Frontal cortex (tissue), 4 donors: ENCODE results near the gene KRTAP12-3. TPM values are rescaled to one million over a fixed set of nuclear protein-coding genes. Genes with fewer than 3 reads are reported as not detected.

Source experiments
- DNase-seq, 2 donors: peaks; one replicate each; pipeline ENCODE4 v3.0.0; 2012; ENCODE audit warnings: low spot score in 2 of 2
- FAIRE-seq: peaks from 2 replicates; lab custom pipeline; 2012; peaks lifted over from hg19 to GRCh38; lab: Jason Lieb, UNC
- small RNA-seq: library from RNA; depleted of rRNA; stranded (forward); fragments of <200 nt; gene quantifications from one replicate; pipeline ENCODE3, GENCODE V24; 2014
- total RNA-seq: library from RNA; depleted of rRNA; stranded (reverse); fragments of >200 nt; gene quantifications from one replicate; pipeline ENCODE4 v1.2.3, GENCODE V29; 2014
- donor health status: control.
- donor health status: control.
- donor health status: control.

The KRTAP12-3 gene
- total RNA-seq, 1 donor from 2014 or later, result not detected

GRCh38 chr21:44700101-44701022 is 42.6 kb downstream of the KRTAP12-3 start:
- FAIRE-seq (no peak), DNase-seq (no peak)

GRCh38 chr21:44701023-44701400 is 43.3 kb downstream of the KRTAP12-3 start:
- no peak for DNase-seq
- FAIRE-seq, result no peak

GRCh38 chr21:44701541-44701940 is 43.8 kb downstream of the KRTAP12-3 start:
- FAIRE-seq (no peak), DNase-seq (no peak)

GRCh38 chr21:44702111-44702972 is 44.6 kb downstream of the KRTAP12-3 start:
- DNase-seq (no peak), FAIRE-seq (no peak)

- DNase-seq, result no peak
Measured at GRCh38 chr21:44702973-44703730, 45.4 kb downstream of the KRTAP12-3 start.

GRCh38 chr21:44703731-44704635 is 46.3 kb downstream of the KRTAP12-3 start:
- no peak for DNase-seq
- no peak for FAIRE-seq

More at GRCh38 chr21:44702973-44703730, 45.4 kb downstream of the KRTAP12-3 start:
- FAIRE-seq, result no peak

GRCh38 chr21:44704636-44705001 is 46.9 kb downstream of the KRTAP12-3 start:
- no peak for DNase-seq

GRCh38 chr21:44706026-44706705 is 48.4 kb downstream of the KRTAP12-3 start:
- DNase-seq, result no peak
- FAIRE-seq, result no peak

More at GRCh38 chr21:44704636-44705001, 46.9 kb downstream of the KRTAP12-3 start:
- no peak for FAIRE-seq

GRCh38 chr21:44706706-44707581 is 49.2 kb downstream of the KRTAP12-3 start:
- no peak for DNase-seq
- no peak for FAIRE-seq

Small RNAs within 50 kb of the gene (small RNA-seq; reads per million reads assigned to genes)
- not detected for gene KRTAP12-6P

Other genes starting within 250 kb of the KRTAP12-3 start
- gene LRRC3, start 202.4 kb upstream of the KRTAP12-3 start, total RNA-seq, result 3.7 TPM
- gene KRTAP10-1, start 117.7 kb upstream of the KRTAP12-3 start, total RNA-seq, result not detected
- not detected for gene KRTAP10-2, start 106.4 kb upstream of the KRTAP12-3 start, total RNA-seq
- gene KRTAP10-3, start 99.1 kb upstream of the KRTAP12-3 start, total RNA-seq, result not detected
- not detected for gene KRTAP10-4, start 84.2 kb upstream of the KRTAP12-3 start, total RNA-seq
- gene KRTAP10-5, start 77.3 kb upstream of the KRTAP12-3 start, total RNA-seq, result not detected
- gene KRTAP10-6, start 65.4 kb upstream of the KRTAP12-3 start, total RNA-seq, result not detected
- not detected for gene KRTAP10-7, start 57.3 kb upstream of the KRTAP12-3 start, total RNA-seq
- not detected for gene KRTAP10-8, start 45.9 kb upstream of the KRTAP12-3 start, total RNA-seq
- gene KRTAP10-9, start 30.8 kb upstream of the KRTAP12-3 start, total RNA-seq, result not detected
- gene KRTAP10-10, start 20.6 kb upstream of the KRTAP12-3 start, total RNA-seq, result not detected
- gene KRTAP10-11, start 11.5 kb upstream of the KRTAP12-3 start, total RNA-seq, result not detected
- not detected for gene KRTAP12-4, start 3.3 kb upstream of the KRTAP12-3 start, total RNA-seq
- gene KRTAP12-2, start 9.0 kb downstream of the KRTAP12-3 start, total RNA-seq, result not detected
- not detected for gene KRTAP12-1, start 24.2 kb downstream of the KRTAP12-3 start, total RNA-seq
- gene KRTAP10-12, start 39.2 kb downstream of the KRTAP12-3 start, total RNA-seq, result not detected
- gene TSPEAR, start 53.6 kb downstream of the KRTAP12-3 start, total RNA-seq, result not detected
- 39.9 TPM for gene UBE2G2, start 143.9 kb downstream of the KRTAP12-3 start, total RNA-seq
- gene SUMO3, start 160.1 kb downstream of the KRTAP12-3 start, total RNA-seq, result 63.2 TPM
- 72.2 TPM for gene PTTG1IP, start 215.8 kb downstream of the KRTAP12-3 start, total RNA-seq